HG03558 (cell line): Measurements from ENCODE around the gene COMMD1.
A peak's percentile ranks its signal among the peaks of the same experiment; 100 is the strongest.

Experiments
- ATAC-seq: cut with Tn5 transposase; IDR thresholded peaks from one replicate; pipeline ENCODE4 v1.9.1; 2021; ENCODE audit warnings: moderate number of reproducible peaks; ENCODE audit not compliant: unreplicated experiment; ENCODE audit errors: extremely low read depth

COMMD1 gene

DNA sequence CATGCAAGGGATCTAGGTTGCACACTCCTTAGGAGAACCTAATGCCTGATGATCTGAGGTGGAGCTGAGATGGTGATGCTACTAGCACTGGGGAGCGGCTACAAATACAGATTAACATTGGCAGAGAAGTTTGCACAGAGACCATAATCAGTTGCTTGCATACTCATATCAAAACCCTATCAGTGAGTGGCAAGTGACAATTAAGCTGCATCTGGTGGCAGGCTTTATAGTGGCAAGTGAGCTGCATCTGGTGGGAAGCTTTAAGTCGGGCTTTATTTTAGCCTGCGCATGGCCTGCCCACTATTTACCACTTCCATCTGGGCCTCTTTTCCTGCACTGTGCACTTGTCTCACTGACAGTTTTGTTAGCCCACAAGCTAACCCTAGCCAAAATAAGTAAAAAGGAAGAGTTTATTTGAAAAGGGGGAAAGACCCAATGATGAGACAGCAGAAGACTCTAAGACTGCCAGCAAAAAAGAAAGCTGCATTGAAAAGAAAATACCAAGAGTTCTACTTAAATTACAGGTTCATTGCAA is 149.5 kb downstream of the COMMD1 start:
- ATAC-seq = no peak

GRCh38 chr2:62055724-62056336 is 150.4 kb downstream of the COMMD1 start:
- ATAC-seq = no peak

DNA sequence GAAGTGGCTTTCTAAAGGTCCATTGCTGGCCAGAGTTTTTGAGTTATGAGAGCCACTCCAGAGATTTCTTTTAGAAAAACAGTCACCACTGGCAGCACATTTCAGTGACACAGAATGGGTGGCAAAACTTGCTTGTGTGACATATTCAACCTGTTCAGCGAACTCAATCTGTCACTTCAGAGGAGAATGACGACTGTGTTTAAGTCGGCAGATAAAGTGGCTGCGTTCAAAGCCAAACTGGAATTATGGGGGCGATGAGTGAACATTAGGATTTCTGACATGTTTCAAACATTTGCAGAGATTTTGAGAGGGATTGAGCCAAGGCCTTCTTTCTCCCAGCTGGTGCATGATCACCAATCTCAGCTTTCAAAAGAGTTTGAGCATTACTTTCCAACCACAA is 150.9 kb downstream of the COMMD1 start:
- ATAC-seq = no peak

- no peak for ATAC-seq
Observed at GRCh38 chr2:62065243-62065642, 159.8 kb downstream of the COMMD1 start.

GRCh38 chr2:62071126-62071598 is 165.7 kb downstream of the COMMD1 start:
- ATAC-seq = no peak

GRCh38 chr2:62071760-62072680 is 166.5 kb downstream of the COMMD1 start:
- ATAC-seq = no peak

DNA sequence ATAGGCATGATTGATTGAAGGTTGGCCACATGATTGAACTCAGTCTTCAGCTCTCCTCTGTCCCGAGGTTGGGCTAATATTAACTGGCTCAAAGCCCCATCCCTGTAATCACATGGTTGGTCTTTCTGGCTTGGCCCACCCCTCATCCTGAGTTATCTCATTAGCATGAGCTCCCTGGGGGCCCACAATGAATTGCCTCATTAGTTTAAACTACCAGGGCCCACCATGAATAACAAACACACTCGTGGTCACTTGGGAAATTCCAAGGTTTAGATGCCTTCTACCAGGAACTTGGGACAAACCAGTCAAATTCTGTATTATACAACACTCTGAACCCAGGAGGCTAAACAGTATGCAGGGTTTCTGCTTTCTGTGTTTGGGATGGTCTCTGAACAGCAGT is 168.8 kb downstream of the COMMD1 start:
- ATAC-seq = no peak

DNA sequence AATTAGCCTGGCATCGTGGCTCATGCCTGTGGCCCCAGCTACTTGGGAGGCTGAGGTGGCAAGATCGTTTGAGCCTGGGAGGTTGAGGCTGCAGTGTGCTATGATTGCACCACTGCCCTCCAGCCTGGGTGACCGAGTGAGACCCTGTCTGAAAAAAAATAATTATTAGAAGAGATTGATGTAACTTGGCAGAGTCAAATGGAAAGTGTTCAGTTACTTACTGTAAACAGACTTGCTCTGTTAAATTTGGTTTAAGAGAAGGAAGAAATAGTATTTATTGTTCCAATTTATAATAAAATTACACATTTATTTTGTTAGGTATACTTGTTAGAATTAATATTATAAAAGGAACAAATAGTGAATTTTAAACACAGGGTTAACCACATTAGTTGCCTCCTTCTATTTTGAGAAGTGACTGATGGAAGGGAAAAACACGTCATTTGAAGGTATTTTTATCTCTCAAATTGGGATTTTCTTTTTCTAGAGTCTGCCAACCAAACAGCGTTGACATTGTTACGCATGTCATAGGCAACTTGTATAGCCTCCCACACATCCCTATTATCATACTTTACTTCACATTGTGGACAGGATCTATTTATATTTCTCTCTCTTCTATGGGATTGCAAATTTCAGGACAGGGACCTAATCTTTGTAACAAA is 171.6 kb downstream of the COMMD1 start:
- ATAC-seq = no peak

GRCh38 chr2:62084801-62085200 is 179.3 kb downstream of the COMMD1 start:
- ATAC-seq = no peak

GRCh38 chr2:62089658-62090057 is 184.2 kb downstream of the COMMD1 start:
- no peak for ATAC-seq

DNA sequence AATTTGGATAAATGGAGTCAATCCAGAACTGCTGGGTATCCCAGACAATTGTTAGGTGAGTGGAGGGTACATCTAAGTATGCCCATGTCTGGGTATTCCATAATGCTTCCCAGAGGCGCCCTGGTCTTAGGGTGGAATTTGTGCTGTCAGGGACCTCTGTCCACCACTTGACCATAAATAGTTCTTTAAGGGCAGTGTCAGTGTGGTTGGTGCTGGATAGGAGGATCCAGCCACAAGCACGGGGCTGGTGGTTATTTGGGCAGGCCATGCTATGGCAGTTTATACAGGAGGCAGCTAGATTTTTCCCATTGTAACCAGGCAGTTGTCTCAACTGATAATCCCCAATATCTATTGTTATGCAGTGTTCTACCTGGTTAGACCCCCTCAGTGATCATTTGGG is 186.0 kb downstream of the COMMD1 start:
- ATAC-seq = no peak

DNA sequence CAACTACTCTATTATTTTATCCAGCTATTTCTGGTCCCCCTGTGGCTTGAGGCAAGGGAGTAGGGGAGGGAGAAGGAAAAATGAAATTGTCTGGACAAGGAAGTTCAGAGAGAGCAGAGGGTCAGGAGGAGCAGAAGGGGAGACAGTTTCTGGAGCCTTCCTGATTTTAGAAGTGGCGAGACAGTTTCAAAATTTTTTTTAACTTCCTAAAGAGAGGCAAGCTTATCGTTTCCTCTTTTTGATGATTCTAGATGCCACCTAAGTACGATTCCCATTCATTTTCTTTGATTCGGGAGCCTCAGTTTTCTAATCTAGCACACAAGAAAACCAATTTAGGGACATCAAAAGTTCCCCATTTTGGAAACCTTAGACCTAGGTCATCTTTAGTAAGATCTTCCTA is 193.6 kb downstream of the COMMD1 start:
- no peak for ATAC-seq

GRCh38 chr2:62099523-62100175 is 194.2 kb downstream of the COMMD1 start:
- ATAC-seq = peak; percentile 75

- ATAC-seq = no peak
Observed at GRCh38 chr2:62101886-62102285, 196.4 kb downstream of the COMMD1 start.

- no peak for ATAC-seq
Observed at GRCh38 chr2:62102402-62102920, 197.0 kb downstream of the COMMD1 start.

DNA sequence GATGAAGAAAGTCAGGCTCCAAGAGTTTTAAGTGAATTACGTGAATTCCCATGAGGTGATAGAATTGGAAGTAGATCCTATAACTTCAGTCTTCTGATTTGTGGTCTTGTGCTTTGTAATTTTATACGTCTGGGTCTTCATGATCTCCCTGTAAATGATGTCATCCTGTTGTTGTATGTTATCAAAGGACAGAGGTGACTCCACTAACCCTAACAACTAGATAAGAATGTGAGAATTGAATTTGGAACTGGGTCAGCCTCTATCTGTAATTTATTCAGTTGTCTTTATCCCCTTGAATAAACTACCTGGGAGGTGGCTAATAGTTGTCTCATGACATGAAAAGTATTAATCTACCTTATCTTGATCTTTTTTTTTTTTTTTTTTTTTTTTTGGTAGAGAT is 204.1 kb downstream of the COMMD1 start:
- ATAC-seq = no peak

DNA sequence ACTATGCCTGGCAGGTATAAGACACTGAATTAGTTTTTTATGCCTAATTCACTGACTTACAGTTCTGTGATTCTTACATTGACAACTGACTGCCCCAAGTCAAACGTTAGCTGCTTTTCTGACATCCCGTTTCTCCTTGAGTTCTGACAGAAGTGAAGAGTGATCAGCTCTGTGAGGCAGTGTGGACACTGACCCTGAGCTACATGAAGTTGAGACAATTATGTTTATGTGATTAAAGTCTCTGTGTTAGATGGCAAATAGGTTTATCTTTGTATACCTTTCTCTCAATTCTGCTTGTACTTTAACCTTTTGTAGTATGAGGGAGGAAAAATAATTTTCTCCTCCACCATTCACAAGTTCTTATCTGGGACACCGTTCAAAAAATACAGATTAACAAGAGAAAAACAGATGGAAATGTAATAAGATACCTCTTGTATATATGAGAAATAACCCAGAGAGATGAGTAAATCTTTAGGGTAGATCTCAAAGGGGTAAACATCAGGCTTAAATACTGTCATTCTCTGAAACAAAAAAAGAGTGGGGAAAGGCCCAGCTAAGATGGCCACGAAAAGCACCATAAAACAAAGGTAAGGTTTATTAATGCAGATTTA is 205.0 kb downstream of the COMMD1 start:
- ATAC-seq = no peak

DNA sequence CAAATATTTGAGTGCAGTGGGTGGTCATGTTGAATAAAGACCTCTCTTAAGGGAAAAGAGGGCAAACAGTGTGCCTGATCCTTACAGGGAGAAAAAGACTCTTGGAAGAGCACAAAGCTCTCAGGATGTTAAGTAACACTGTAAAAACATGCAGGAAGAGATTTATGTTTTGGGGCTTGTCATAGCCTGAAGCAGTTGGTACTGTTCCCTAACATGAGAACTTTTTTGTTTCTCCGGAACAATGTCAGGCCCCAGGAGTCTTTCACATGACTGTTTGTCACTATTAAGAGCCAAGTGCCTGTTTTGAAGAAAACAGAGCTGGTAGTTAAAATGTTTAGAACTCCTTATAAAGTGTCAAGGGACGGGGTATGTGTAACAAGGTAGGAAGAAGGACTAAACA is 206.7 kb downstream of the COMMD1 start:
- ATAC-seq = no peak

GRCh38 chr2:62114564-62114963 is 209.1 kb downstream of the COMMD1 start:
- ATAC-seq = no peak

DNA sequence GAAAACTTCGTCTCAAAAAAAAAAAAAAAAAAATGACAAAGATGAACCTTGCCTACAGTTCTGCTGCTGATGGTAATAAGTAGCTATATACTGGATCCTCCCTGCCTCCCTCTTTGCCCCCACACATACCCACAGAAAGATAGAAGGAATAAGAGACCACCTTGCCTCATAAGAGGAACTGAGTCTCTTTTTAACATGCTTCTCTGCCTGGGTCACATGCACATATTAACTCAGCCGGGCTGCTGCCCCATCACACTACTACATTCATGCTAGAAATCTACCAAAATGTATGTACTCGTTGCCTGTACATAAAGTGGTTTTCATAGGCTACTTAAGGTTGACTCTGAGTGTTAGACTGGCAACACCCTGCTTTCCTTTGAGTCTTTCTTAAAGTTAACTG is 211.5 kb downstream of the COMMD1 start:
- ATAC-seq = no peak
